ENCODE results near the gene CAPNS2. TPM values are rescaled to one million over a fixed set of nuclear protein-coding genes. Genes with fewer than 3 reads are reported as not detected.
A peak's percentile ranks its signal among the peaks of the same experiment; 100 is the strongest.

The CAPNS2 gene
- total RNA-seq, 1 donor from 2014 or later, result 2.5 TPM

GRCh38 chr16:55572439-55572838 is 6.0 kb downstream of the CAPNS2 start:
- Mint-ChIP-seq H3K36me3 (peaks cover 6% of the 10 kb centered on the region), H3K4me3 (no peak overlapping the region), H3K4me1 (peaks cover 26% of the 10 kb centered on the region), H3K9me3 (no peaks in the 10 kb centered on the region), H3K27ac (no peak overlapping the region), H3K27me3 (ENCODE audit: low read depth) (no peaks in the 10 kb centered on the region)
- DNase-seq (ENCODE audit: low spot score in 2 of 2, unreplicated experiment in 2 of 2), result no peak
- no peak for TF ChIP-seq CTCF (IDR thresholded peaks at IDR 0.05; ENCODE audit: unreplicated experiment)

GRCh38 chr16:55574811-55575210 is 8.3 kb downstream of the CAPNS2 start:
- Mint-ChIP-seq H3K27me3 (ENCODE audit: low read depth) (no peaks in the 10 kb centered on the region), H3K4me3 (no peak overlapping the region), H3K27ac (no peak overlapping the region), H3K36me3 (peaks cover 10% of the 10 kb centered on the region), H3K9me3 (no peaks in the 10 kb centered on the region), H3K4me1 (peaks cover 8% of the 10 kb centered on the region)
- TF ChIP-seq CTCF (IDR thresholded peaks at IDR 0.05; ENCODE audit: unreplicated experiment), result no peak
- no peak for DNase-seq (ENCODE audit: low spot score in 2 of 2, unreplicated experiment in 2 of 2)

- H3K4me1 Mint-ChIP-seq, result peaks cover 8% of the 10 kb centered on the region
- TF ChIP-seq CTCF (IDR thresholded peaks at IDR 0.05; ENCODE audit: unreplicated experiment), result no peak
- no peaks in the 10 kb centered on the region for H3K27me3 Mint-ChIP-seq (ENCODE audit: low read depth)
- peaks cover 14% of the 10 kb centered on the region for H3K36me3 Mint-ChIP-seq
- no peak overlapping the region for H3K4me3 Mint-ChIP-seq
- peak overlapping the region; percentile 79 for H3K27ac Mint-ChIP-seq
- DNase-seq (ENCODE audit: low spot score in 2 of 2, unreplicated experiment in 2 of 2), result no peak
- no peaks in the 10 kb centered on the region for H3K9me3 Mint-ChIP-seq
These were observed 9.0 kb downstream of the CAPNS2 start for GRCh38 chr16:55575496-55575895.

- Mint-ChIP-seq H3K4me3 (no peak overlapping the region), H3K27ac (no peak overlapping the region), H3K36me3 (peaks cover 16% of the 10 kb centered on the region), H3K4me1 (peaks cover 8% of the 10 kb centered on the region), H3K27me3 (ENCODE audit: low read depth) (no peaks in the 10 kb centered on the region), H3K9me3 (no peaks in the 10 kb centered on the region)
- no peak for DNase-seq (ENCODE audit: low spot score in 2 of 2, unreplicated experiment in 2 of 2)
- no peak for TF ChIP-seq CTCF (IDR thresholded peaks at IDR 0.05; ENCODE audit: unreplicated experiment)
These were observed 9.9 kb downstream of the CAPNS2 start for GRCh38 chr16:55576384-55576783.

- H3K36me3 Mint-ChIP-seq, result peaks cover 19% of the 10 kb centered on the region
- no peak overlapping the region for H3K27ac Mint-ChIP-seq
- no peak for DNase-seq (ENCODE audit: low spot score in 2 of 2, unreplicated experiment in 2 of 2)
- no peaks in the 10 kb centered on the region for H3K9me3 Mint-ChIP-seq
- no peaks in the 10 kb centered on the region for H3K27me3 Mint-ChIP-seq (ENCODE audit: low read depth)
- H3K4me1 Mint-ChIP-seq, result peaks cover 5% of the 10 kb centered on the region
- no peak for TF ChIP-seq CTCF (IDR thresholded peaks at IDR 0.05; ENCODE audit: unreplicated experiment)
- H3K4me3 Mint-ChIP-seq, result no peak overlapping the region
These were observed 11.4 kb downstream of the CAPNS2 start for GRCh38 chr16:55577887-55578286.

- no peak for TF ChIP-seq CTCF (IDR thresholded peaks at IDR 0.05; ENCODE audit: unreplicated experiment)
- H3K36me3 Mint-ChIP-seq, result peaks cover 9% of the 10 kb centered on the region
- H3K27me3 Mint-ChIP-seq (ENCODE audit: low read depth), result no peaks in the 10 kb centered on the region
- no peak overlapping the region for H3K4me3 Mint-ChIP-seq
- no peak overlapping the region for H3K27ac Mint-ChIP-seq
- H3K9me3 Mint-ChIP-seq, result no peaks in the 10 kb centered on the region
- H3K4me1 Mint-ChIP-seq, result peaks cover 3% of the 10 kb centered on the region
- no peak for DNase-seq (ENCODE audit: low spot score in 2 of 2, unreplicated experiment in 2 of 2)
These were observed 19.1 kb downstream of the CAPNS2 start for GRCh38 chr16:55585631-55586030.

Measured in mesothelial cell of epicardium (in vitro differentiated cells).